Activated naive CD4-positive, alpha-beta T cell (primary cell): ENCODE measurements around the gene KIF2A.

Experiments
- DNase-seq, 4 experiments: peaks; one replicate each; lab custom pipeline; 2025; lab: John Stamatoyannopoulos, UW

The KIF2A gene

DNA sequence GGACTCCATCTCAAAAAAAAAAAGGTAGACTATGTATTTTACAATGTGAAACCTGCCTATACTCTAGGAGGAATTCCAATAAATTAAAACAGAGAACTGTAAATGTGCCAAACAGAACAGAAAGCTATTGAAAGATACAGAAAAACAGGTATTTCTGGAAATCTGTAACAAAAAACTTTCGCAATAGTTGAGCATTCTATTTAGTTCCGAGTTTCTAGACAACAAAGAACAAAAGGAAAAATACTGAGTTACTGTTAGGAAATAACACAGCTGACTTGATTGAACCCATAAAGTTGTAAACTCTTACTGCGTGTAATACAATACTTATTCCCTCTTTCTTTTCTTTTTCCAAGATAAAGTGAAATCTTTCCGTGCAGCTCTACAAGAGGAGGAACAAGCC is 79.1 kb downstream of the KIF2A start:
- no peak for DNase-seq

- DNase-seq: no peak
Measured at GRCh38 chr5:62385816-62386400, 79.9 kb downstream of the KIF2A start.

DNA sequence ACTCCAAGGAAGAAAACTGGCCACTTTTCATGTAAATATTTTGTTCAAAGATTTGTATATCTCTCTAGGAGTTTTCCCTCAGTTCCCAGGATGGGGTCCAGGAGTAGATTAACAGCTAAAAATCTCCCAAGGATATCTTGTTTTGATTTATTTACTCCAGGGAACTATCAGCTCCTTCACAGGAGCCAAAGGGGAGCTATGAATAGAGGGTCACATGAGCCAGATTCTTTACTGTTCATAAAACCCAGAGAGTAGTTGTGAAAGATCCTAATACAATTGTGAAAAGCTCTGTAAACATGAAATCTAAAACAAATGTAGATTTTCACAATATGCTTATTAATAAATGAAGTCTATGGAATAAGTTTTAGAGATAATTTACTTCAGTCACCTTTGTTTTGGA is 80.8 kb downstream of the KIF2A start:
- DNase-seq: no peak

- no peak for DNase-seq
Measured at GRCh38 chr5:62395210-62395950, 89.4 kb downstream of the KIF2A start.

DNA sequence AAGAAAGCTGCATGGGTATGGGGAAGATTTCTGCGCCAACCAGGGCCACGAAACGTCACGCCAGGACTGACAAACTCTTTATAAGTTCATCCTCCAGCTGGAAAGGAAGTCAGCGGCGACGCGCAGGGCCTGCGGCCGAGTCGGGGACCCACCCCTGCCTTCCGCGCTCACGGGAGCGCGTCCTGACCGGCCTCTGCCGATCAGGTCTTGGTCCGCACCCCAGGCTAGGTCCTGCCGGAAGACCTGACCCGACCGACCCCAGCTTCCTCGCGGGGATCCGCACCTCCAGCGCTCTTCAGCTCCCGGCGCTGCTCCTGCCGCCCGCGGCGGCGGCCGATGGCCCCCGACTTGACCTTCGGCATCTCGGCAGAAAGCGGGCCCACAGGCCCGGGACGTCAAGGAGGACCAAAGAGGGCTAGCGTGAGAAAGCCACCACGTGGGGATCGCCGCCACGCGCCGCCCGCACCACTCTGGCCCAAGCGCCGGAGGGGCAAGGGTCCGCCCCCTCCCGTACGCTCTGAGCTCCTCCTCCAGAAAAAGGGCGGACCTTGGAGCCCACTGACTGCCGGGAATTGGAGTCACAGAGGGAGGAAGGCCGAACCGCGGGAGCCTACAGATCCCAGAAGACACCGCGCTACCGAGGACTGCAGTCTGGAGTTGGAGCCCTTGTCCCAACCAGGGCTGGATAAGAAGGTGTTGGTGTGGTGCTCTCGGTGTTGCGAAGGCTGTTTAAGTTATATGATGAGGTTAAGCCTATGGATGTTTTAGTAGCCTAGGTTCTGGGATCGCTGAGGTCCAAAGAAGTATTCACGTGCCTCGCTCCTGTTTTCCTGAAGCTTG is 97.6 kb downstream of the KIF2A start, which contains the start of gene DIMT1:
Gene DIMT1, minus strand, starts transcription at position 495 of the 840 bp plus-strand sequence. Its CDS starts 133 bp downstream, at position 362.
- DNase-seq: peak; percentile 75 to 85 (median 78)

DNA sequence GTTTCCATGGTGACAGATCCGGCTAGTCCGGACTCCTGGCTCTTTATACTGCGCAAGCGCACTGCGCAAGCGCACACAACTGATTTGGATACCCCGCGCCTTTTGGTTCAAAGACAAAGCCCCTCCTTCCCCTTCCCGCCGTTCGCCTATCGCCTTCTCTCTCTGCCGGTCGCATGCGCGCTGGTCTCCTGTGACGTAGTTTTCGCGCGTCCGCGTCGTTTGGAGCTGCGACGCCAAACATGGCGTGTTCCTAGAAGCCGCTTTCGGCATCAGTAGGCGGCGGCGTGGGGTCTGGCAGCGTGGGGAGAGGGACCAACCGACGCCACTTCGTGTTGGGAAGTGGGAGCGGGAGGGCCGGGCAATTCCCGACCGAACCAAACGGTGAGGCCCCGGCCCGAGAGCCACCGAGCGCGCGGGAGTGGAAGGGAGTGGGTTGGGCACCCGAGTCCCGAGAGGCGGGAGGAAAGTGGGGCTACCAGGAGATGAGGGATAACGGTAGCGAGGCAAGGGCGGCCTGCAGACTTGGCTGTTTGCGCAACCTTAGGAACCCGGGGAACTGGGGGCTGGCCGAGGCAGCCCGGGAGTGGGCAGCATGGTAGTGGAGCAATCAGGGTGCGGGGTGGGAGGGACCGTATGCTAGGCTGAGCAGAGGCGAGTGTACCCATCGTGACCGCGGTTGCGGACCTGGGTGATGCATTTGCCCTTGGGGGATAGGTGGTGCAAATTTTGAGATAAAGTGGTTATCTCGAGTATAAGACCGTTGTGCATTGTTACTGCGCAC is 106.7 kb downstream of the KIF2A start, which contains the start of gene IPO11:
Gene IPO11, plus strand, starts transcription at position 215 of the 781 bp plus-strand sequence. CDS start 24,517 bp downstream, outside the sequence.
- DNase-seq: peak; percentile 93 to 98 (median 96)

GRCh38 chr5:62413711-62414110 is 107.7 kb downstream of the KIF2A start:
- DNase-seq: no peak

DNA sequence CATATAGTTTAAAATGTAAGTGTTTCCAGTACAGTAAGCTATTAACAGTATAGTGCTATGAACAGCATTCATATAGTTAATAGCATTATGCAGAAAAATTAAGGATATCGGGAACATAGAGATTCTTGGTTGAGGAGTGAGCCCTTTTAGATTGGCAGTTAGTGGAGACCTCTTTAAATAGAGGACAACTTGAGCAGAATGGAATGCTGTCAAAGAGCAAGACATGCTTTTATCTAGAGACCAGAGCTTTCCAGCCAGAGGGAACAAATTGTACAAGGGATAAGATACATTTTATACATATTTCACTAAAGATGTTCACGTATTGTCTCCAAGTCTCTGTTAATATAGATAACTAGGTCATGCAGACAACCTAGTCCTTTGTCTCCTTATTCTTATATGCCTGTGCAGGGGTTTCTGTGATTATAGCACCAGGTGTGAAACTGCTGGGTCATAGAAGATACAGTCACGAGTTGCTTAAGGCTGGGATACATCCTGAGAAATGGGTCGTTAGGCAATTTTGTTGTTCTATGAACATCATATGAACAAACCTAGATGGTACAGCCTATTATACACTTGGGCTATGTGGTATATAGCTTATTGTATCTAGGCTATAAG is 112.6 kb downstream of the KIF2A start:
- DNase-seq: no peak

GRCh38 chr5:62419609-62420008 is 113.6 kb downstream of the KIF2A start:
- no peak for DNase-seq

- no peak for DNase-seq
Measured at GRCh38 chr5:62421414-62421813, 115.4 kb downstream of the KIF2A start.

DNA sequence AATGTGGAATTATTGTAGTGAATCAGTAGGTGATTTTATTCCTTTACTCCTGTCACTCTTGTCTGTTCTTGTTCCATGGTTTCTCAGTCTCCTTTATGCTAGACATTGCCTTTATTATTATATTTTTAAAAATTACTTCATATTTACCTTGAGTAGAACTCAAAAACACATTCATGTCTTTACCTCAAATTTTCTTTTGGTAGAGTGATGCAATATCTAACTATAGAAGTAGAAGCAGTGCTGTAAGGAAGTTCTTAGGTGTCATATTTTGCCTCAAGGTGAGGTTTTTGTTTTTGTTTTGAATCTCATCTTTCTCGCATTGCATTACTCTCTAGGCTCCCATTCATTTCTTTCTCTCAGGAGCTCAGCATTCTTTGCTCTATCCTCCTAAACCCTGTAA is 118.8 kb downstream of the KIF2A start:
- DNase-seq: no peak

- DNase-seq: no peak
Measured at GRCh38 chr5:62431735-62432620, 126.0 kb downstream of the KIF2A start.

GRCh38 chr5:62432621-62433064 is 126.6 kb downstream of the KIF2A start:
- no peak for DNase-seq
